LNCaP clone FGC (cell line): ENCODE data around the gene TRAF7.
"Not testable (repeated sequence)": the region's sequence is repeated elsewhere in the genome, so short reads cannot be mapped to it uniquely, and the experiment has no call there.

ENCODE experiments used
- DNase-seq: peaks from one replicate; pipeline ENCODE4 v3.0.0-alpha.2; 2011; ENCODE audit warnings: low read depth
- H3K4me3 ChIP-seq: 2 replicates; pipeline ENCODE4 v1.5.1; 2011; ENCODE audit warnings: mild to moderate bottlenecking, low read depth, low read length, control low read depth
- CTCF ChIP-seq: IDR thresholded peaks from 2 replicates; pipeline ENCODE4 v1.5.1; 2012; ENCODE audit warnings: mild to moderate bottlenecking; ENCODE audit not compliant: control insufficient read depth, insufficient read depth; ENCODE audit errors: extremely low read depth

Gene TRAF7

DNA sequence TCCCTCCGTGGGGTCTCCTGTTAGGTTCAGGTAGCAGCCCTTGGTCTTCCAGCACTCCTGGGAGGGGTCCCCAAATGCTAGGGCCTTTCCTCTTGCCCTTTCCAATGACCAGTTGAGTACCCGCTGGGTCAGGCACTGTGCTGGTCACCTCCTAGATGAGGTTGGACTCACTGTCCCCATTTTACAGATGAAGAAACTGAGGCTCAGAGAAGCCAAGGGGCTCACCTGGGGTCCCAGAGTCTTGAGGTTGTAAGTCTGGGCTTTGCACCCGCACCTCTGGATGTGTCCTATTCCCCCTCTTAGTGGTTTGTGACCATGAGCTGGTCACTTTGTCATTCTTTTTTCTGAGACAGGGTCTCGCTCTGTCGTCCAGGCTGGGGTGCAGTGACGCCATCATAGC lies 42.2 kb downstream of the TRAF7 start:
- no peak for TF ChIP-seq CTCF
- no peak for DNase-seq
- H3K4me3 ChIP-seq = no peak overlapping the region

DNA sequence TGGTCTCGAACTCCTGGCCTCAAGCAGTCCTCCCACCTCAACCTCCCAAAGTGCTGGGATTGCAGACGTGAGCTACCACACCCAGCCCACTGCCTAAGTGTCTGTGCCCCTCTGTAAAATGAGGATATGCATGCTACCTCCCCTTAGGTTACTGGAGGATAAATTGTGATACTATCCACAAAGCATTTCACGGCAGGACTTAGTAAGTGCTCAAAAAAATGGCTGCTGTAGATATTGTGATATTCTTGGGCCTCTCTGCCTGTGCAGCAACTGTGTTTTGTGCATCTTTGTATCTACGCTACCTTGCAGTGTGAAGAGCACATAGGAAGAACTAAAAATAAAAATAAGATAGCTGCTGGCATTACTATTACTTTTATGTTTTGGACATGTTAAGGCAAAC lies 42.7 kb downstream of the TRAF7 start:
- no peak for DNase-seq
- no peak for TF ChIP-seq CTCF
- no peak overlapping the region for H3K4me3 ChIP-seq

DNA sequence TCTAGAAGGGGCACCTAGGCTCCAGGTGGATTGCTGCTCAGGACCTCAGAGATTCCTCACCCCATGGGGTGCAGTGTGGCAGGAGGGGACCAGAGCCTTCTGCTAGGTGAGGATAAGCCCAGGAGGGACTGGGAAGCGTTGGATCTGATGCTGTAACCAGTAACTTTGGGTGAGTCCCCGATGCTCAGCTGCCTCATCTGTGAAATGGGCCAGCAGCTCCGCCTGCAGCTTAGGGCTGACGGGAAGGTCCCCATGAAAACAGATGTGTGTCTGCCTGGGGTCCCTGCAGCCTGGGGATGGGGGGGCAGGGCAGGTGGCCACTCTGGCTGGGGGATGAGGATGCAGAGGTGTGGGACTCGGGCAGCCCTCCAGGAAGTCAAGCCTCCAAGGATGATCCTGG lies 43.5 kb downstream of the TRAF7 start:
- DNase-seq = no peak
- H3K4me3 ChIP-seq = no peak overlapping the region
- TF ChIP-seq CTCF = no peak

- H3K4me3 ChIP-seq = no peak overlapping the region
- TF ChIP-seq CTCF = no peak
- DNase-seq = no peak
Observed at GRCh38 chr16:2199621-2200139, 44.1 kb downstream of the TRAF7 start.

- no peak for TF ChIP-seq CTCF
- no peak for DNase-seq
- H3K4me3 ChIP-seq = no peak overlapping the region
Observed at GRCh38 chr16:2200313-2200712, 44.7 kb downstream of the TRAF7 start.

DNA sequence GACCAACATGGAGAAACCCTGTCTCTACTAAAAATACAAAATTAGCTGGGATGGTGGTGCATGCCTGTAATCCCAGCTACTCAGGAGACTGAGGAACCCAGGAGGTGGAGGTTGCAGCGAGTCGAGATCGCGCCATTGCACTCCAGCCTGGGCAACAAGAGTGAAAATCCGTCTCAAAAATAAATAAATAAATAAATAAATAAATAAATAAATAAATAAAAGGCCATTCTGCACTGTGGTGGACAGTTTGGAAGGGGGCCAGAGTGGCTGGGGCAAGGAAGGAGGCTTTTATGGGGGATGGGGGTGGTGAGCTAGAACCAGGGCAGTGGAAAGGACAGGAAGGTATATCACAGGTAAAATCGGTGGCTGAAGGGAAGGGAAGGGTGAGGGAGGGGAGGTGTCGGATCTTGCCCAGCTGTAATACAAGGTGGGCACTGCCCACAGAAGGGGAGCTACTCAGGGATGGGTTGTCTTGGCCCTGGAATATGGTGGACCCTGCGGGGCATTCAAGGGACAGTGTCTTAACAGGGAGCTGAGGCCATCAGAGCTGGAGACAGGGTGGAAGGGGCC lies 47.6 kb downstream of the TRAF7 start:
- not testable (repeated sequence) for H3K4me3 ChIP-seq, DNase-seq

- peak overlapping the region; percentile 62 for H3K4me3 ChIP-seq
- DNase-seq = no peak
- no peak for TF ChIP-seq CTCF
Observed at GRCh38 chr16:2204416-2205103, 49.0 kb downstream of the TRAF7 start.
